ENCODE measurements around the gene FNTB.

FNTB gene, protein sequence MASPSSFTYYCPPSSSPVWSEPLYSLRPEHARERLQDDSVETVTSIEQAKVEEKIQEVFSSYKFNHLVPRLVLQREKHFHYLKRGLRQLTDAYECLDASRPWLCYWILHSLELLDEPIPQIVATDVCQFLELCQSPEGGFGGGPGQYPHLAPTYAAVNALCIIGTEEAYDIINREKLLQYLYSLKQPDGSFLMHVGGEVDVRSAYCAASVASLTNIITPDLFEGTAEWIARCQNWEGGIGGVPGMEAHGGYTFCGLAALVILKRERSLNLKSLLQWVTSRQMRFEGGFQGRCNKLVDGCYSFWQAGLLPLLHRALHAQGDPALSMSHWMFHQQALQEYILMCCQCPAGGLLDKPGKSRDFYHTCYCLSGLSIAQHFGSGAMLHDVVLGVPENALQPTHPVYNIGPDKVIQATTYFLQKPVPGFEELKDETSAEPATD
- 2.6 reads per million, percentile 8 among the genes with 10 or more reads in this experiment for total RNA-seq

DNA sequence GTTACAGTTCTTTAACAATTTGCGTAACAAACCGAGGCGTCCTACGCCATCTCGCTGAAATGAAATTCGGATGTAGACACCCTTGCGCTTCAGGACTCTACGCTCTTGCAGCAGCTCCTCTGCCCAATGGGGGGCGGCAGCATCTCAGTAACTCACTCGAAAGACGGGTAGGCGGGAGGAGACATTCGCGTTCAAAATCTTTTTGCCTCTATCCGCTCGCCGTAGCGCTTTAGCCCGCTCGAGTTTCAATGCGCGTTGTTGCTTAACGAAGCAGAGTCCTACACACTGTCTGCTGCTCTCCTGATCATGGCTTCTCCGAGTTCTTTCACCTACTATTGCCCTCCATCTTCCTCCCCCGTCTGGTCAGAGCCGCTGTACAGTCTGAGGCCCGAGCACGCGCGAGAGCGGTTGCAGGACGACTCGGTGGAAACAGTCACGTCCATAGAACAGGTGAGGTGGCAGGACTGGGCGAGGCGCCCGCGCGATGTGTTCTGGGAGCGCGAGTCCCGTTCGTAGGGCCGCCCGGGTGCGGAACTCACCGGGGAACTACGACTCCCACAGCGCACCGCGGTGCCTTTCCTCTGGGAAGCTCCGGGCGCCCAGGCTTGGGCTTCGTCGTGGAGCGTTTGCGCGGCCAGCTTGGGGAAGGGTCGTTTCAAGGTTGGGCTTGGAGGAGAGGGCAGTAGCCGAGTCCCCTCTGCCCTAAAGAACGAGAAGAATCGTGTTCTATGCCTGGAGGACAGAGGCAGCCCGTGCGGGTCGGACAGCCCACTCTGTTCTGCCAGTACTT is at the start of gene FNTB:
Gene FNTB, plus strand, starts transcription at position 248 of the 790 bp plus-strand sequence. Its CDS starts 59 bp downstream, at position 307.
- DNase-seq, result peak; percentile 91

DNA sequence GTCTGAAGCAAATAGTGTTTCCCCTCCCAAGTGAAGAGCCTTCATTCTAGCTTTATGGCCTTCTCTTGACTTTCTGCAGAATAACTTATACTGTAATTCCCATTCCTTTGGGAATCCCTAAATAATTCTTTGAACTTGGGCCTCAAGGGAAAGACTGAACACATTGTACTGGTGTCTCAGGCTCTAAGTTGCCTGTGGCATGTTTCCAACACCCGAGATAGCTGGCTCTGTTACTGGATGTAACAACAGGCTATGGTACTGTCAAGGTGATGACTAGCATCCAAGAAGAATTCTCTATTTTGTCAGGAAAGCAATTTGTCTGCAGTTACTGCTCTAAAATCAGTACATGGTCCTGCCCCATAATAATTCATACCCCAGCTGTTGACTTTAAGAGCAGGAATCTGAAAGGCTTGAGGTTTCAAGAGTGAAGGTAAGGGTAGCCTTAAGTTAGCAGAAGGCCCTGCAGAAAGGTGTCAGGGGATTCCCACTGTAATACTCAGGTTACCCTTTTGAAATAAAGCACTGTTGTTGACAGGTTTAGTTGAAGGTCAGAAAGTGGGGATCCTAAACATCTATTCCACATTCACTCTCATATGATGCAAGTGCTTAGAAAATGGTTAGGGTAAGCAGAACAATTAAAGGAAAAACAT is 49.4 kb upstream of the FNTB start:
- no peak for DNase-seq

DNA sequence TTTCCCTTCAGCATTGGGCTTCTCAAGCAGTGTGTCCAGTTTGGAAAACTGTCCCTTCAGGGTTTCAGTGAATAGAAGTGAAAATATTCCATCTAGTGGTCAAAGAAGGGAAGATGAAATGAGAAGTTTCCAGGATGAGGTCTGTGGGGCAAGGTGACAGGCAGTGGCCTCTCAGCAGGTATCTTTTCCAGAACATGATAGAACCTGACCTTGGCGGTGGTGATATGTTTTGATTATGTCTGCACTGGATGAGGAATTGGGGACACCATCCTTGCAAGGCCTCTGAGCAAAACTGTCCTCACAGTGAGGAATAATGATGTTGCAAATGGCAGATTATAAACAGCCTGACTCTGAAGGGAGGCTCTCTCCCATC is 48.9 kb upstream of the FNTB start:
- DNase-seq, result no peak

DNA sequence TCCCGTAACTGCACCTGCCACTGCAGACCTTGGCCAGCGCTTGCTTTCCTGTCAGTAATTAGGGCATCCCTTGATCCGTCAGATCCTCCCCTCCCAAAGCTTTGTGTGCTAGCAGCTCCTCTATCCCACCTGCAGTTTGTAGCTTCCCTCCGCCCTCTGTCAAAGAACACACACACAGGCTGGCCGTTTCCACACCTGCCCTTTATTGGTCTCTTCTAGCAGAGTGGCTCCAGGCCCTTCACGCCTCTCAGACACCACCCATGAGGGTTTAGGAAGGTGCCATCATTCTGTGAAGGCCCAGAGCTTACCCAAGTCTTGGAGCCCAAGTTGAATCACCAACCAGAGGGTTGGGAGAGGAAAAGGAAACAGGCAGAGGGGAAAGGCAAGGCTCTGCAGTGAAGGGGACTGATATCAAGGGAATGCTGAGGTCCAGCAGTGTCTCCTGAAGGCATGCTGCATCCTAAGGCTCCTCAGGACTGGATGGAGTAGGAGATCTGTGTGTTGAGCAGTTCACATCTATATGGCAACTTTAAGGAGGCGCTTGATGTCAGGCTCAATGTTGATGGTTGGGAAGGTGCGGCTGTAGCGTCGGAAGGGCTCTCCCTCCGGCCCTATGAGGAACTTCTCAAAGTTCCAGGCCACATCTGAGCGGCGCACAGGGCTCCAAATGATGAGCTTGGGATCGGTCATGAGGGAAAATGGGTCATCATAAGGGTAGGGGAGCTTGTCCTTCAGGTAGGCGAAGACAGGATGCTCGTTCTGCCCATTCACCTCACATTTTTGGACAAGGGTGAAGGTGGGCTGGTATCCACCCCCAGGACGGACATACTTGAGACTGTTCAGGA is 47.5 kb upstream of the FNTB start:
- DNase-seq, result no peak

DNA sequence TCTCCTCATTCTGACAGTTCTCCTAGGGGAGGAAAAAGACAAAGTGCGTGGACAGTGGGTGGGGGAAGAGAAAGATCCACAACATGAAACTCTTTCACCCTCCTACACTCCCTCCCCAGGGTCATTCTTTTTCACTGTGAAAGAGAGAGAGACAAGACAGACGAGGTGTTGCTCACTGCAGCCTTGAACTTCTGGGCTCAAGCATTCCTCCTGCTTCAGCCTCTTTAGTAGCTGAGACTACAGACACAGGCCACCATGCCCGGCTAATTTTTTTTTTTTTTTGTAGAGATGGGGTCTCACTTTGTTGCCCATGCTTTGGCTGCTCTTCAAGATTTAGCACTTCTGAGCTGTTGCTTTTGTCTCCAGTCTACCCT is 46.9 kb upstream of the FNTB start:
- no peak for DNase-seq

DNA sequence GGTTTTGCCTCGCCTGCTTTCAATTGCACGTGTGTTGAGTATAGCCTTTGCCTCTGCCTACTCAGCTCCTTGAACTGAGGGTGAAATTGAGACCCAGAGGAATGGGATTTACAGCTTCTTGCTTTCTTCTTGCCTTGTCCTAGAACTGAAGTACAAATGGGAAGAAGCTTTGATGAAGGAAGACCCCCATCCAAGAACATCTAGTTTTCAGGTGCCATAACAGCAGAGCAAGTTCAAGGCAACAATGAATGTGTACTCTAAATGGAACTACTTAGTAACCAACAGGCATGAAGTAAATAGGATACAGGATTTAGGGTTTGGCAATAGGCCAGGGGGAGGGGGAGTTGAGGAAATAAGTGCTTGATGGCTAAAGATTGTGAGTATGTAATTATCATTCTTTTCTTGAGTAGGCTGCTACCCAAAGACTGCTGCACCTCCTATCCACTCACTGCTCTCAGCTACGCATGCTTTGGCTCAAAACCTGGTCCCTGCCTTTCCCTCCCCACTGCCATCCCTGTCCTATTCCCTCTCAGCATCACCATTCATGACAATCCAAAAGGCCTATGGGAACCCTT is 46.3 kb upstream of the FNTB start:
- no peak for DNase-seq

DNA sequence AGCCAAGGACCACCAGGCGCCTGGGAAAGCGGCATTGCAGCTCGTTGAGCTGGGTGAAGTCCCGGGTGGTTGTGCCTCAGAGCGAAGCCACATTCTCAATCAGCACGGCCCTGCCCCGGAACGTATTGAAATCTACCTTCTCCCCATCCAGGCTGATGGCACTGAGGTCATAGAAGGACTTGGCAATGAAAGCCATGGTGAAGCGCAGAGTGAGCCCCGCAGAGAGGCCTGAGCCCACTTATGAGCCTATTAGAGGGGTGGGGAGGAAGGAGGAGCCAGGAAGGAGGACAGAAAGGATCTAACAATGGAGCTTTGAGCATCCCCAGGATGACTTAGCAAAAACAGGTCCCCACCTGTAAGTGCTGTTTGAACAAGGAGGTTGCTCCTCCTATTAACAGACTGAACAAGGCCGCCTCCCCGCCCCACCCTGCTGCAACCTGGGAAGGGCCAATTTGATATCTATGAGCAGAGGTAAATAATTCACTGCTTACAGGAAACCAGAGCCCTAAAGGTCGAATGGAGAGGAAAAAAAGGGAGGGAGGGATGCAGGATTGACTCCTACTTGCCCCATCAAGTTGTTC is 44.1 kb upstream of the FNTB start, which contains the start of gene GPX2:
Gene GPX2, minus strand, starts transcription at position 215 of the 581 bp plus-strand sequence. Its CDS starts 19 bp downstream, at position 196.
- no peak for DNase-seq

DNA sequence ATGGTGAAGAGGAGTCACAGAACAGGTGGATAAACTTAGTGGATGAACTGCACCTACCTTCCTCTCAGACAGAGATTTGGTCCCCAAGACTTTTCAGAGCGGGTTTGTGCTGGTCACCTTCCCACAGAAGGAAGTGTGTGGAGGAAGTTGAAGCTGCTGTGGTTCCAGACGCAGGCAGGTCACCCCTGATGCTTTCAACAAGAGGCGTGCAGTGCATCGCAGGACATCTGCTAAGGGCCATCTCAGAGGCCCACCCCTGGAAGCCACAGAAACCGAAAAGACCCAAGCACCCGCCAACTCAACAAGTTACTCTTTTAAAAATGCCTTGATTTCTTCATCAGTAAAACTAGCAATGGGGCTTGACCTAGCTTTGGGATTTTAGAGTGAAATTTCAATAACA is 43.1 kb upstream of the FNTB start:
- DNase-seq, result no peak

DNA sequence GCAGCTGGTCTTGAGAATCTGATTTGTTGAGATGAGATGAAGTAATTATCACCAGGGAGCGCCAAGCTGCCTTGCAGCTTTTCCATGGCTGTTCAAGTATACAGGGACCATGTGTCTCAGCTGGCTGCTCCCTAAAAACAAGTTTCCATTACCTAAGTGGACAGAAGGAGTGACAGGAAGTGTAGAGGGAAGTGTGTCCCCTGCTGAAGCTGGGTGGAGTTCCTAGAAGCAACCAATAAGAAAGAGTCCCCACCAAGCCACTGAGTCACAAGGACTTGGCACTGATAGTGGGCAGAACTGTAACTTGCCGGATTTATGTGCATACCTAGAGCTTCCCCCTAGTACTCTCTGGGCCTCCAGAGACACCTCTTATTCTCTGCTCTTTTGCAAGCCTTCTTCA is 42.7 kb upstream of the FNTB start:
- DNase-seq, result no peak

DNA sequence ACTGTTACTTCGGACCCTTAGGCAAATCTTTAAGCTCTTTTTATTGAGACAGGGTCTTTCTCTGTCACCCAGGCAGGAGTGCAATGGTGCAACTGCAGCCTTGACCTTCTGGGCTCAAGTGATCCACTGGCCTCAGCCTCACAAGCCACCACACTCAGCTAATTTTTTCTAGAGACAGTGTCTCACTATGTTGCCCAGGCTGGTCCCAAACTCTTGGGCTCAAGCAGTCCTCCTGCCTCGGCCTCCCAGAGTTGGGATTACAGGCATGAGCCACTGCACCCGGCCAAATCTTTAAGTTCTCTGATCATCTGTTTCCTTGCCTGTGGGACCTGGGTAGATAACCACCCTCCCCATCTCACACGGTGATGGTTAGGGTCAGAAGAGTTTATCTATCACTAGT is 41.8 kb upstream of the FNTB start:
- DNase-seq, result no peak

DNA sequence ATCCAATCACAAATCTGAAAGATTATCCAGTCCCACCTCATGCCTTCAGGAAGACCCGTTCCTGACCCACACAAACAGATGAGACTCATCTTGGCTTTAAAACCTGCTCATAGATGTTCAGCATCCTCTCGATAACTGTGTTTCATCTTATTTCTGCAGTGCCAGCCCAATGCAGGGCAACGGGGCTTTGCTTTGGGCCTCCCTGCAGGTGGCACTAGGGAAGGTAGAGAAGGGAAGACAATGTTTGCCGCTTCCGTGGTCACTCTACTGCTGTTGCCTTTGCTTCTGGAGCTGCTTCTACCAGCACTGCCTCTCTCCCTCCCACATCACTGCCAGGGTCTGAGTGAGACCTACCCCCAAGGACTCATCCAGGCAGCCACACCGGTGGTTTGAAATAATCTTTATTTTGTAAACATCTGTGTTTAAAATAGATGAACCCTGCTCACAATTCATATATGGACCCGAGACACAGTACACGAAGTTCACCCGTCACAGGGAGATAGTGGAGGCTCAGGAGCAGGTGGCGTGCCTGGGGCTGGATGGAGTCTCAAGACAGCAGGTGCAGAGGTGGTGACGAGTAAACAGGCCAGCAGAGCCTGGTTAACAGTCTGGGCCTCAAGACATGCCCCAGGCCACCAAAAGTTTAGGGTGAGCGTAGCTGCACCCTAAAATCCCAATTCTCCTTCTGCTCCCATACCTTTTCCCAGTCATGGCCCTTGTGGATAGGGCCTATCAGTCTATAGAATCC is 41.1 kb upstream of the FNTB start:
- no peak for DNase-seq

DNA sequence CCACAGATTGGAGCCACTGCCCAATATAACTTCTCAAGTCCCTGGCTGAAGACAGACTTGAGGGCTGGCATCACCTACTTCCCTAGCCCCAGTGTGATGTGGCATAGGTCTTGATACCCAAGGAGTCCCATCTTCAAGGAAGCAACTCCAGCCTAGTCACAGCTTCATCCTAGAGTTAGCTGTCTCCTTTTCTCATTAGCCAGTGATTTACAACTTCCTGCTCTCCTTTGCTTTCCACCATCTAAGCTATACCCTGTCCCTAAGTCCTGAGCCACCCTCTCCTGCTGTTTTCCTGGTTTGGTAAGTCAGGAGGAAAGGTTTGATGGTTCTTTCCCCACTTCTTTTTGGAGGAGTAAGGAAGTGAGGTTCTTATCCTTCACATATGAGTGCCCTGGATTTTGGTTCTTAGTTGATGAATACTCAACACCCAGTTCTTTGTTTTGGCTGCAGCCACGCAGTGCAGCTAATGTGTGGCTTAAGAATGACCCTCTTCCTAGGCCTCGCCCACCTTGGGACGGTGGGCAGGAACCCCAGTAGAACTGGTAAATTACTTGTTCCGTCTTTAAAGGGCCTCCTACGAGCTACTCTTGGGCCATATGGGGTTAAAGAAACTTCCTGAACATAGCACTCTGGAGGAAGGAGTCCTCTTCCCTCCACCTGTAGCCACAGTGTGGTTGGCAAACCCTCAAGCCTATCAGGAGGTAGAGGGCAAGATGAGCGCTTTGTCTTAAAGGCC is 40.2 kb upstream of the FNTB start:
- no peak for DNase-seq

DNA sequence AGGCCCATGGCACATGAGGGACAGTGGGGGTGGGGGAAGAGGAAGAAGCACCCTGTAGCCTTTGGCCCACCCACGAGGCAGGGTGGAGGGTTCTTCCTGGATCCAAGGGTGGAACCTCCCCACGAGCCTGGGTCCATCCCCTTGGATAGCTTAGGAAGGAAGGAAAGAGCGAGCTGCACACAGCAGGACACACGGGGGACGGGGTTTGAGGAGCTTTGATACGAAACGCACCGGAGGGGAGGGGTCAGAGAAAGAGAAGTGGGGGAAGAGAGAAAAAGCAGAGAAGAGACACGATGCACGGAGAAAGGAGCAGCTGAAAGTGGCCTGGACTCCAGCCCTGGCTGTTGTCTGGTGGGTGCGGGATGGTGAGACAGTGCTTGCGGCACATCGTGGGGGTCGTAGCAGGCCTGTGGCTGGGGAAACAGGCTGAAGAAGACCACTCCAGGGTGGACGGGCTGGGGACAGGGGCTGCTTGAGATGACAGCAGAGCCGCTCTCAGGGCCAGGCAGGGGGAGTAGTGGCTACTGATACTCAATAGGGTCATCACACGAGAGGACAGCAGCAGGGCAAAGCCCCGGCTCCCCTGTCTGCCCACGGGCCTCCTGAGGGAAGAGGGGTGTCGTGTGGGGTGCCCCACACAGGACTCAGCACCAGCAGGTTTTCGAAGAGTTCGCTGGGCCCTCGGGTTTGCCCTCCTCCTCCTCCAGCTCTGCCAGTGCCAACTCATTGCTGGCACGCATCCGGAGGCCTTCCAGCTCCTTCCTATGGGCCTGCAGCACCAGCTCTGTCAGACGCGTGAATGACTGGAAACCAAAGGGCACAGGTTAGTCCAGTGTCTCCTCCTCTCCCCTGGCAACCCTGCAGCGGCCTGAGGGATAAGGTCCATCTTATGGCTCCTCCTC is 38.7 kb upstream of the FNTB start:
- DNase-seq, result no peak

DNA sequence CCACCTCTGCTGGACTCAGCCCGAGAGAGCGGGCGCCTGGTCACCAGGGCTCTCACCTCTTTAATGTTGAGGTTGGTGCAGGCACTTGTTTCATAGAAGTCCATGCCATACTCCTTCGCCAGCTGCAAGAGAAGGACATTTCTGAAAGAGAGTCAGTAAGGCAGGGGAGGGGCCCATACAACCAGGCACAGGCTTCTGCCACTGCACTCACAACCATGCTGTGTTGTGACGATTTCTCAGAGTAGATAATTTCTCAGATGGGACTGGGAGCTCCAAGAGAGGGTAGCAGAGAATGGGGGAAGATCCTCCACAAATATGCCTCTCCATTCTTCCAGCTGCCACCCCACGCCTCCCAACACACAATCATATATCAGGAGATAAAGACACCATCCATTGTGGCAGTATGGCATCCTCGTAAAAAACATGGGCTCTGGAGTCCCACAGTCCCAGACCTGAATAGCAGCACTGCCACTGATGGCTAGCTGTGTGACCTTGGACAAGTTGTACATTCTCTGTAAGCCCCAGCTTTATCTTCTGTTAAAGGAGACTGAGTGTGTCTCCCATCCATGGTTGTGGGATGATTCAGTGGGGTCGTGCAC is 38.0 kb upstream of the FNTB start:
- no peak for DNase-seq

DNA sequence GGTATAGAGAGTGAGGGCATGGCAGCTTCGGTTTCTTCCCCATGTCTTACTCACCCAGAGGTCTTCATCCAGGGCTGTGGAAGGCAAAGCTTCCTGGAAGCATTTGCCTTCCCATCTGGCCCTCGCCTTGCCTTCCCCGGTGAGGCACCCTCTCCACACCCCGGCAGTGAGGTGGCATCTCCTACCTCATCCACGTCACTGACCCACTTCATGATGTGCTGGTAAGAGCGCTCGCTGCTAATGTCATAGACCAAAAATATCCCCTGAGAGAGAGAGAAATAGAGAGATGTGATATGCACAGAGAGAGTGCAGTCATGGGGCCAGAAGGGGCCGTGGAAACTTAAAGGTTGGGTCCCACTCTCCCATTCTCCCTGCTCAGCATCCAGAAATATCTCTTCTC is 35.8 kb upstream of the FNTB start:
- DNase-seq, result no peak

DNA sequence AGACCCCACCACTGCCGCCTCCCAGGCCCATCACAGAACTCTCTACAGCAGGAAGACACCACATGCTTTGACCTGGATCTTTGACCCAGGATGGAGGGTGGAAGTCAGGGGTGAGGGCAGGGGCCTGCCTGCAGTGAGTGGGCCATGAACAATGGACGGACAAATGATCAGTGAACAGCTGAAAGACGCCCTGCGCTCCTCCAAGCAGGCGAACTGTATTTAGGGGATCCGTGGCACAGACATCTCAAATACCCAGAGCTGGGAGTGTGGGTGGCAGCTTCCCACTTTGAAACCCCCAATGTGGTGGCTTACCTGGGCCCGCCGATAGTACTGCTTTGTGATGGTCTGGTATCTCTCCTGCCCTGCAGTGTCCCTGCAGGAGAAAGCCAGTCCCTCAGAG is 35.4 kb upstream of the FNTB start:
- DNase-seq, result no peak

DNA sequence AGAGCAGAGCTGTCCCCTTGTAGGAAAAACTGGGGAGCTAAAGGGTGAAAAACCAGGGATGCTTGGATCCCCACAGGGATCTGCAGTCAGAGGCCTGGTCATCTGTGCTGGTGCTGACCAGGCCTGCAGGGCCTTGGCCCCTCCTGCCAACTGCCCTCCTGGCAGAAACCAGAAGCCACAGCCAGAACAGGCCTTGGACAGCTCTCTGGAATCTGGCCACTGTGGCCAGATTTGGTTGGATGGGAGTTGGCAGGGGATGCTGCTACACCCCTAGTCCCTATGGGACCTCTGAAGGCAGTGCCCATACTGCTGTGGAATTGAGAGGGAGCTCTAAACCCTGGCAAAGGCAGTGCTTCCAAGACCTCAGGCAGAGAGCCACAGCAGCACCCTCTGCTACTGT is 35.0 kb upstream of the FNTB start:
- DNase-seq, result no peak

DNA sequence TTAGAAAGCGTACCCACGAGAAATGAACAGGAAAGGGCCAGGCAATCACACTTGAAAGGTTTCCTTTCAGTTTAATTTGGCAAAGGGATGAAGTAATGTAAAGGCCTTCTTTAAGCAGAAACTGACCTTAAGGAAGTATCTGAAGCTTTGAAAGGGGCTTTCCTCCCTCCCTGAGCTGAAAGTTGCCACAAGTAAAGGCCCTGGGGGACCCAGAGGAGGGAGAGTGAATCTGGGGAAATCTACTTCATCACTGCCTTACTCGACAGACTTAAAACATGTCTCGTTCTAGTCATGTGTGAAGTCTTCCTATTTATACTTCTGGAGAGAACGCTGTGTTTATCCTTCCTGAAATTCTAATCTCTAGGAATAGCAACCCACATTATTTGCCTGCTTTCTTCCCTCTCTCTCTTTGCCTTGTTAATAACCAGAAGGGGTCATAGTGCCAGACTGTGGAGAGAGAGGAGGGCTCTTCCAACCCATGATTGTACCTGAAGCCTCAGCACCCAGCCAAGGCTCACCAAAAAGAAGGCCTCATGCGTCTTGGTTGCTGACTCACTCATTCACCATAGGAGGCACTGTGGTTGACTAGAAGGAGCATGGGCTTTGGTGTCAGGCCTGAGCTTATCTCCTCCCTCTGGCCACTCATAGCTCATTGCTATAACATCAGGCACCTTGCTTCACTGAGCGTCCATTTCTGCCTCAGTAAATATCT is 33.9 kb upstream of the FNTB start:
- no peak for DNase-seq
